GM19468 (cell line): ENCODE results near the gene HEPACAM.

Experiments used
- ATAC-seq: cut with Tn5 transposase; IDR thresholded peaks from one replicate; pipeline ENCODE4 v1.9.1; 2021; ENCODE audit warnings: mild to moderate bottlenecking, moderate library complexity, moderate number of reproducible peaks; ENCODE audit not compliant: unreplicated experiment; ENCODE audit errors: extremely low read depth

Gene HEPACAM

GRCh38 chr11:124872741-124873140 is 63.1 kb downstream of the HEPACAM start:
- ATAC-seq, result no peak

GRCh38 chr11:124872280-124872679 is 63.6 kb downstream of the HEPACAM start:
- ATAC-seq, result no peak

GRCh38 chr11:124870430-124870829 is 65.4 kb downstream of the HEPACAM start:
- ATAC-seq, result no peak

GRCh38 chr11:124869856-124870387 is 65.9 kb downstream of the HEPACAM start:
- ATAC-seq, result no peak

- ATAC-seq, result no peak
Measured at GRCh38 chr11:124869331-124869730, 66.5 kb downstream of the HEPACAM start.
